ENCODE measurements around the gene ITGA2. TPM values are rescaled to one million over a fixed set of nuclear protein-coding genes. Genes with fewer than 3 reads are reported as not detected.

Gene ITGA2
- total and polyA plus RNA-seq, 9 of the 15 experiments (the other 6 are each of a cell fraction or from before 2014, with no cell fraction given), result 0.01 to 0.09 (median 0.03) TPM; not detected in 5

DNA sequence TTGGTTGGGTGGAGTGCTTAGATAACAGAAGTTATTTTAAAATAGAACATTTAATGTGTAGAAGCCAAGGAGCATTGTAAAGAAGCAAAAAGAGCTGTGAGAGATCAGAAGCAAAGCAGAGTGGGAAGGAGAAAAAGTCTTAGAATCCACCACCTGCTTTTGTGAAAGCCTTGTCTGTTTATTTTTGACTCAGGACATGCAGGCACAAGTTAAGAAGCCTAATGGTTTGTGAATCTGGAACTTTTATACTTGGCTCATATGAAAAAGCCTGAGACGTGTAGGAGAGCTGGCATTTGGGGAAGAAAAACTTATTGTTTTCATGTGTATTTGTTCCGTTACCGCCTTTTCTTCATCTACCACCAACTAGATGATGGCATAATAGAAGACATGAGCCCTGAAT is 38.5 kb upstream of the ITGA2 start (continued):
- TF ChIP-seq, protein P1, sequence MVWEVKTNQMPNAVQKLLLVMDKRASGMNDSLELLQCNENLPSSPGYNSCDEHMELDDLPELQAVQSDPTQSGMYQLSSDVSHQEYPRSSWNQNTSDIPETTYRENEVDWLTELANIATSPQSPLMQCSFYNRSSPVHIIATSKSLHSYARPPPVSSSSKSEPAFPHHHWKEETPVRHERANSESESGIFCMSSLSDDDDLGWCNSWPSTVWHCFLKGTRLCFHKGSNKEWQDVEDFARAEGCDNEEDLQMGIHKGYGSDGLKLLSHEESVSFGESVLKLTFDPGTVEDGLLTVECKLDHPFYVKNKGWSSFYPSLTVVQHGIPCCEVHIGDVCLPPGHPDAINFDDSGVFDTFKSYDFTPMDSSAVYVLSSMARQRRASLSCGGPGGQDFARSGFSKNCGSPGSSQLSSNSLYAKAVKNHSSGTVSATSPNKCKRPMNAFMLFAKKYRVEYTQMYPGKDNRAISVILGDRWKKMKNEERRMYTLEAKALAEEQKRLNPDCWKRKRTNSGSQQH (CRISPR knock-in tag; IDR thresholded peaks at IDR 0.05), result no peak
- TF ChIP-seq ZBTB8A (IDR thresholded peaks at IDR 0.05; ENCODE audit: partially characterized antibody) (no peak), RBM39 (optimal IDR thresholded peaks at IDR 0.05; ENCODE audit: low read depth, low read length) (no peak)

DNA sequence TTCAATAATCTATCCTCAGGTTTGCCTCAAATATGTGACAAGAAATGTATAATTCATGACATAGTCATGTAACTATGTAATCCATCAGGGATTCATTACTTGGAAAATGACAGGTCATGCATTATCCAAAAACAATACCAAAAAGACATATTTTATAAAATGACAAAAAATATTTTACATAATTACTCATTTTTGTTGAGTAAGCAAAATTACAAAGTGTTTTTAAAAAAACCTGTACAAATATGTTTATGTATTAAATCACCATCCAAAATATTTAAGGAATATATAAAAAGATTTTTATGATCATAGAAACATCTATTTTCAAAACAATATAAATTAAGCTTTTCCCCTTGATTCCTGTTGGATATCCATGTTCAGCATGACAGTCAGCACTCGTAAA is 36.7 kb upstream of the ITGA2 start:
- in situ Hi-C loops (cut with MboI) (no loop called here), intact Hi-C loops (cut with micrococcal nuclease) (no loop called here)
- FAIRE-seq (no peak), DNase-seq (ENCODE audit: extremely low read depth in 1 of 4, low spot score in 3 of 4) (no peak), ATAC-seq (no peak)
- POLR2A ChIA-PET, result interaction anchor here (0.7 kb wide), 1 partner anchor 128 kb away, joined by 3 read pairs; no protein-coding TSS in a partner anchor
- H4K20me1 ChIP-seq (replicated peaks; ENCODE audit: control insufficient read depth, insufficient read depth, low read length), result no peaks in the 10 kb centered on the region
- 0% methylated on average over 1 of the region's 1 CpG for WGBS (ENCODE audit: insufficient coverage, low coverage, missing lambda C conversion rate)
- H2AFZ ChIP-seq (ENCODE audit: low read depth, low read length), result no peak overlapping the region
- H3K9ac ChIP-seq (ENCODE audit: insufficient read depth in 1 of 2, low read depth in 2 of 2, low read length in 2 of 2), result no peak overlapping the region
- TF ChIP-seq MTA3 (IDR thresholded peaks at IDR 0.05; ENCODE audit: borderline replicate concordance) (no peak), ZNF316 (IDR thresholded peaks at IDR 0.05) (peak; percentile 97), MAFK (IDR thresholded peaks at IDR 0.05; ENCODE audit: low read length) (peak; percentile 82), KLF1 (tag; IDR thresholded peaks at IDR 0.05) (no peak), COPS2 (conservative IDR thresholded peaks at IDR 0.05) (no peak), MAFF (IDR thresholded peaks at IDR 0.05; ENCODE audit: low read length) (peak; percentile 84), C11orf30 (IDR thresholded peaks at IDR 0.05; ENCODE audit: low read depth) (peak; percentile 88), TARDBP (IDR thresholded peaks at IDR 0.05) (no peak), MAFG (tag; conservative IDR thresholded peaks at IDR 0.05) (peak; percentile 81)
- TF ChIP-seq, protein P2, sequence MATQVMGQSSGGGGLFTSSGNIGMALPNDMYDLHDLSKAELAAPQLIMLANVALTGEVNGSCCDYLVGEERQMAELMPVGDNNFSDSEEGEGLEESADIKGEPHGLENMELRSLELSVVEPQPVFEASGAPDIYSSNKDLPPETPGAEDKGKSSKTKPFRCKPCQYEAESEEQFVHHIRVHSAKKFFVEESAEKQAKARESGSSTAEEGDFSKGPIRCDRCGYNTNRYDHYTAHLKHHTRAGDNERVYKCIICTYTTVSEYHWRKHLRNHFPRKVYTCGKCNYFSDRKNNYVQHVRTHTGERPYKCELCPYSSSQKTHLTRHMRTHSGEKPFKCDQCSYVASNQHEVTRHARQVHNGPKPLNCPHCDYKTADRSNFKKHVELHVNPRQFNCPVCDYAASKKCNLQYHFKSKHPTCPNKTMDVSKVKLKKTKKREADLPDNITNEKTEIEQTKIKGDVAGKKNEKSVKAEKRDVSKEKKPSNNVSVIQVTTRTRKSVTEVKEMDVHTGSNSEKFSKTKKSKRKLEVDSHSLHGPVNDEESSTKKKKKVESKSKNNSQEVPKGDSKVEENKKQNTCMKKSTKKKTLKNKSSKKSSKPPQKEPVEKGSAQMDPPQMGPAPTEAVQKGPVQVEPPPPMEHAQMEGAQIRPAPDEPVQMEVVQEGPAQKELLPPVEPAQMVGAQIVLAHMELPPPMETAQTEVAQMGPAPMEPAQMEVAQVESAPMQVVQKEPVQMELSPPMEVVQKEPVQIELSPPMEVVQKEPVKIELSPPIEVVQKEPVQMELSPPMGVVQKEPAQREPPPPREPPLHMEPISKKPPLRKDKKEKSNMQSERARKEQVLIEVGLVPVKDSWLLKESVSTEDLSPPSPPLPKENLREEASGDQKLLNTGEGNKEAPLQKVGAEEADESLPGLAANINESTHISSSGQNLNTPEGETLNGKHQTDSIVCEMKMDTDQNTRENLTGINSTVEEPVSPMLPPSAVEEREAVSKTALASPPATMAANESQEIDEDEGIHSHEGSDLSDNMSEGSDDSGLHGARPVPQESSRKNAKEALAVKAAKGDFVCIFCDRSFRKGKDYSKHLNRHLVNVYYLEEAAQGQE (IDR thresholded peaks at IDR 0.05; ENCODE audit: borderline replicate concordance), result no peak
- TF ChIP-seq, protein P2 (CRISPR knock-in tag; IDR thresholded peaks at IDR 0.05; ENCODE audit: low read depth), result no peak
- CTCF ChIA-PET (ENCODE audit: low intra/inter-chr PET ratio), result no interaction called here
- H3K9me1 ChIP-seq (ENCODE audit: control insufficient read depth, insufficient read depth, low read length), result no peaks in the 10 kb centered on the region
- no TSS peak for BruUV-seq (replicated peaks)
- no peak overlapping the region for H3K4me2 ChIP-seq (ENCODE audit: insufficient read depth, low read length)
- H3K4me1 ChIP-seq (replicated peaks in 1 of 2; ENCODE audit: control insufficient read depth in 2 of 2, insufficient read depth in 2 of 2, low read length in 2 of 2), result no peaks in the 10 kb centered on the region
- no peaks in the 10 kb centered on the region for H3K9me3 ChIP-seq (replicated peaks; ENCODE audit: control insufficient read depth, insufficient read depth, low read depth, low read length)
- H3K79me2 ChIP-seq (ENCODE audit: control insufficient read depth, insufficient read depth, low read length), result no peaks in the 10 kb centered on the region
- no peaks in the 10 kb centered on the region for H3K27me3 ChIP-seq (ENCODE audit: control insufficient read depth in 2 of 2, insufficient read depth in 2 of 2, low read length in 2 of 2)
- no peak overlapping the region for H3K4me3 ChIP-seq
- H3K27ac ChIP-seq (ENCODE audit: extremely low read depth, low read depth, low read length), result no peak overlapping the region
- no peaks in the 10 kb centered on the region for H3K36me3 ChIP-seq (ENCODE audit: control insufficient read depth, insufficient read depth, low read length)

Measured in K562 (cell line).